Measurements from ENCODE around the gene PGLYRP2. TPM values are rescaled to one million over a fixed set of nuclear protein-coding genes. Genes with fewer than 3 reads are reported as not detected.

The PGLYRP2 gene
- total RNA-seq, 2 experiments from 2014 or later: not detected

DNA sequence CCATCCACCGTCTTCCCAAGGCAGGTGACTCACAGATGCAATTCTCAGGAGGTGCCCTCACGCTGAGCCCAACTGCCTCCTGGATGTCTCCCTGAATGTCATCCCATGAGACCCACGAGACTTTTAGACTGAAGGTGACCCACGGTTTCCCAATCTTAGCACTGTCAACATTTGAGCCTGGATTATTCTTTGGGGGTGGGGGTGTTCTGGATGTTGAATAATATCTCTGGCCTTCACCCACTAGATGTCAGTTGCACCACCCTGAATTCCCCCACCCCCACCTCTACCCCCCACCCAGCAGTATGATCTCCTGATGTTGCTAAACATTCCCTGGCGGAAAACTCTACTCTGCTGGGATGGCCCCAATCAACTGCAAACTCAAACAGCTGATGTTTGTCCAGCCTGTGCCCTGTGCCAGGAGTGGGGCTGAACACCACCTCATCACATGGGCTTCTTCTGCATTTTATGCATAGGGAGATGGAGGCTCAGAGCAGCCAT lies 26.8 kb upstream of the PGLYRP2 start:
- TF ChIP-seq CTCF (IDR thresholded peaks at IDR 0.05): no peak
- Mint-ChIP-seq H3K4me3 (no peak overlapping the region), H3K27me3 (peaks cover 18% of the 10 kb centered on the region), H3K36me3 (ENCODE audit: low read depth) (no peaks in the 10 kb centered on the region), H3K27ac (no peak overlapping the region), H3K4me1 (ENCODE audit: low read depth) (peaks cover 22% of the 10 kb centered on the region), H3K9me3 (no peaks in the 10 kb centered on the region)
- intact Hi-C loops (cut with DNase I, micrococcal nuclease): loop anchor here in 1 of 2 experiments (5.0 kb wide), 1 partner anchor 41 kb away; no protein-coding TSS in a partner anchor
- no peak overlapping the region for H3K27ac ChIP-seq (ENCODE audit: low read depth in 1 of 2, low read length in 2 of 2)
- H3K9me3 ChIP-seq (ENCODE audit: control insufficient read depth in 1 of 2, insufficient read depth in 1 of 2, low read length in 2 of 2): no peaks in the 10 kb centered on the region
- DNase-seq (no peak), ATAC-seq (ENCODE audit: poor library complexity) (no peak)
- POLR2A ChIA-PET: no interaction called here
- peaks cover 23% of the 10 kb centered on the region for H3K4me1 ChIP-seq (ENCODE audit: insufficient read depth, low read length)
- no peak overlapping the region for H3K4me3 ChIP-seq (ENCODE audit: low read length)
- peaks cover 5 to 8% of the 10 kb centered on the region in 2 experiments for H3K27me3 ChIP-seq (ENCODE audit: control insufficient read depth in 1 of 2, insufficient read depth in 2 of 2, low read length in 2 of 2)
- CTCF ChIA-PET: no interaction called here
- H3K36me3 ChIP-seq (ENCODE audit: insufficient read depth, low read length): no peaks in the 10 kb centered on the region

DNA sequence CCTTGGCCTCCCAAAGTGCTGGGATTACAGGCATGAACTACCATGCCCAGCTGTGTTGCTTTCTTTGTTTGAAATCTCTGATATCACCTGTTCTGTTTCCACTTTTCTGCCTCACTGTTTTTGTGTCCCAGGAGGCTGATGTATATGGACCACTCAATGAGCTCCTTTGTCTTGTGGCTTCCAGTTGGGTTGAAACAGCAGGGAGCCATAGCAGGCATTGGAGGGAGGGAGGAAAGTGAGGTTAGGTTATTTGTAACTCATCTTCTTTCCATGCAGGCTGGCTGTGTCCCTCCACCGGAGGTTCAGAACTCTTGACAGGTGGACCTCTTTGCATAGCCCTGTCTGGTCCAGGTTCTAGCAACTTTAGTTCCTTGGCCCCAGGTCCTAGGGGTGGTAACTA lies 23.0 kb upstream of the PGLYRP2 start:
- intact Hi-C loops (cut with DNase I, micrococcal nuclease): no loop called here
- no peak overlapping the region for H3K4me3 Mint-ChIP-seq
- Histone ChIP-seq H3K27ac (ENCODE audit: low read depth in 1 of 2, low read length in 2 of 2) (no peak overlapping the region), H3K4me1 (ENCODE audit: insufficient read depth, low read length) (no peaks in the 10 kb centered on the region), H3K27me3 (ENCODE audit: control insufficient read depth in 1 of 2, insufficient read depth in 2 of 2, low read length in 2 of 2) (no peaks in the 10 kb centered on the region), H3K9me3 (ENCODE audit: control insufficient read depth in 1 of 2, insufficient read depth in 1 of 2, low read length in 2 of 2) (no peaks in the 10 kb centered on the region), H3K36me3 (ENCODE audit: insufficient read depth, low read length) (no peaks in the 10 kb centered on the region), H3K4me3 (ENCODE audit: low read length) (no peak overlapping the region)
- H3K27ac Mint-ChIP-seq: no peak overlapping the region
- H3K27me3 Mint-ChIP-seq: no peaks in the 10 kb centered on the region
- ATAC-seq (ENCODE audit: poor library complexity) (no peak), DNase-seq (no peak)
- peaks cover 3% of the 10 kb centered on the region for H3K4me1 Mint-ChIP-seq (ENCODE audit: low read depth)
- TF ChIP-seq CTCF (IDR thresholded peaks at IDR 0.05): no peak
- H3K9me3 Mint-ChIP-seq: no peaks in the 10 kb centered on the region
- no peaks in the 10 kb centered on the region for H3K36me3 Mint-ChIP-seq (ENCODE audit: low read depth)
- CTCF ChIA-PET: interaction anchor here (0.8 kb wide), 1 partner anchor 26 kb away, joined by 3 read pairs; no protein-coding TSS in a partner anchor
- POLR2A ChIA-PET: interaction anchor here (0.7 kb wide), 1 partner anchor 52 kb away, joined by 3 read pairs; no protein-coding TSS in a partner anchor

- Mint-ChIP-seq H3K4me1 (ENCODE audit: low read depth) (no peaks in the 10 kb centered on the region), H3K27ac (no peak overlapping the region), H3K9me3 (no peaks in the 10 kb centered on the region), H3K4me3 (no peak overlapping the region), H3K27me3 (no peaks in the 10 kb centered on the region), H3K36me3 (ENCODE audit: low read depth) (no peaks in the 10 kb centered on the region)
- Histone ChIP-seq H3K4me1 (ENCODE audit: insufficient read depth, low read length) (no peaks in the 10 kb centered on the region), H3K36me3 (ENCODE audit: insufficient read depth, low read length) (no peaks in the 10 kb centered on the region), H3K9me3 (ENCODE audit: control insufficient read depth in 1 of 2, insufficient read depth in 1 of 2, low read length in 2 of 2) (no peaks in the 10 kb centered on the region), H3K27me3 (ENCODE audit: control insufficient read depth in 1 of 2, insufficient read depth in 2 of 2, low read length in 2 of 2) (no peaks in the 10 kb centered on the region), H3K4me3 (ENCODE audit: low read length) (no peak overlapping the region), H3K27ac (ENCODE audit: low read depth in 1 of 2, low read length in 2 of 2) (no peak overlapping the region)
- ATAC-seq (ENCODE audit: poor library complexity) (no peak), DNase-seq (no peak)
- ChIA-PET POLR2A (interaction anchor here (0.7 kb wide), 1 partner anchor 51 kb away, joined by 3 read pairs; no protein-coding TSS in a partner anchor), CTCF (interaction anchor here (0.8 kb wide), 1 partner anchor 27 kb away, joined by 3 read pairs; no protein-coding TSS in a partner anchor)
- no peak for TF ChIP-seq CTCF (IDR thresholded peaks at IDR 0.05)
- intact Hi-C loops (cut with DNase I, micrococcal nuclease): no loop called here
Observed at GRCh38 chr19:15501596-15501995, 22.3 kb upstream of the PGLYRP2 start.

Measured in CD4-positive, alpha-beta T cell (primary cell).